ENCODE data around the gene ZNF311.

- peak; percentile 71 to 87 (median 80) for TF ChIP-seq CTCF (IDR thresholded peaks at IDR 0.05)
- TF ChIP-seq POLR2A (IDR thresholded peaks at IDR 0.05) = no peak
These were observed 11.7 kb upstream of the ZNF311 start for GRCh38 chr6:29016559-29017427.
